MV-4-11 (cell line): ENCODE results near the gene DHRS7B.

ENCODE experiments used
- DNase-seq: peaks from one replicate; lab custom pipeline; 2025; lab: John Stamatoyannopoulos, UW

DHRS7B gene

GRCh38 chr17:21240369-21241055 is 113.7 kb downstream of the DHRS7B start:
- DNase-seq, result no peak
